Endothelial cell of umbilical vein (primary cell): ENCODE data around the gene LBX2. TPM values are rescaled to one million over a fixed set of nuclear protein-coding genes. Genes with fewer than 3 reads are reported as not detected.

Source experiments
- BruUV-seq: library from RNA; stranded (reverse); fragments of 400-500 nt; replicated peaks from 2 replicates; lab custom pipeline; 2021; lab: Mats Ljungman, UMichigan
- CTCF ChIA-PET: fragments of 300-600, 350-600 bp; sonication (Branson Sonifier 250); formaldehyde crosslinking; loops from one replicate; lab custom pipeline; 2021; ENCODE audit warnings: antibody characterized with exemption, inconsistent platforms; lab: Charles Lee
- POLR2A ChIA-PET: fragments of 300-600, 350-600 bp; sonication (Branson Sonifier 250); formaldehyde crosslinking; loops from one replicate; lab custom pipeline; 2021; ENCODE audit warnings: antibody characterized with exemption, inconsistent platforms; lab: Charles Lee
- DNase-seq: peaks from one replicate; pipeline ENCODE4 v3.0.0-alpha.2; 2011; ENCODE audit warnings: low read depth, low spot score
- FAIRE-seq: peaks from 2 replicates; lab custom pipeline; 2011; peaks lifted over from hg19 to GRCh38; lab: Jason Lieb, UNC
- H2AFZ ChIP-seq: 2 replicates; pipeline ENCODE4 v1.6.0; 2012; ENCODE audit warnings: low read depth, low read length, control low read depth, inconsistent platforms
- H3K27ac ChIP-seq: 2 replicates; pipeline ENCODE4 v1.5.1; 2011; ENCODE audit warnings: low read depth, mild to moderate bottlenecking, control low read depth, low read length, moderate library complexity; ENCODE audit not compliant: insufficient read depth
- H3K27me3 ChIP-seq, 2 experiments: 2 replicates each; pipeline versions ENCODE4 v1.6.0 to v1.6.1; 2011; ENCODE audit warnings: low read length in 2 of 2, mixed read lengths in 1 of 2; ENCODE audit not compliant: control insufficient read depth in 2 of 2, insufficient read depth in 2 of 2
- H3K36me3 ChIP-seq, 2 experiments: 2 replicates in 1 of 2; 3 replicates in 1 of 2; pipeline ENCODE4 v1.5.1; 2011; ENCODE audit warnings: low read length in 2 of 2, mild to moderate bottlenecking in 1 of 2, moderate library complexity in 1 of 2; ENCODE audit not compliant: control insufficient read depth in 2 of 2, insufficient read depth in 2 of 2; ENCODE audit errors: extremely low read depth in 1 of 2
- H3K4me1 ChIP-seq: 3 replicates; pipeline ENCODE4 v1.5.1; 2011; ENCODE audit warnings: mild to moderate bottlenecking, low read length; ENCODE audit not compliant: control insufficient read depth, insufficient read depth; ENCODE audit errors: extremely low read depth
- H3K4me2 ChIP-seq: 2 replicates; pipeline ENCODE4 v1.6.1; 2011; ENCODE audit warnings: low read length, control low read depth, mixed read lengths; ENCODE audit not compliant: insufficient read depth
- H3K4me3 ChIP-seq, 3 experiments: fragments of 200-600 bp in 1 of 3; sonication (generic), shearing (Covaris generic) in 1 of 3; replicated peaks in 1 of 3; 2 replicates each; pipeline ENCODE4 v1.5.1; 2011 to 2016; ENCODE audit warnings: control low read depth in 3 of 3, low read length in 3 of 3, mild to moderate bottlenecking in 2 of 3, inconsistent platforms in 1 of 3, low read depth in 1 of 3, moderate library complexity in 1 of 3; ENCODE audit not compliant: insufficient read depth in 1 of 3
- H3K79me2 ChIP-seq: 2 replicates; pipeline ENCODE4 v1.6.0; 2012; ENCODE audit warnings: low read length, inconsistent platforms; ENCODE audit not compliant: control insufficient read depth, insufficient read depth
- H3K9ac ChIP-seq: replicated peaks from 2 replicates; pipeline ENCODE3; 2011; ENCODE audit warnings: low read length, control low read depth; ENCODE audit not compliant: insufficient read depth; ENCODE audit errors: extremely low read depth
- H3K9me1 ChIP-seq: replicated peaks from 3 replicates; pipeline ENCODE4 v1.6.0; 2011; ENCODE audit warnings: mild to moderate bottlenecking, low read length; ENCODE audit not compliant: control insufficient read depth, insufficient read depth; ENCODE audit errors: extremely low read depth
- H3K9me3 ChIP-seq: replicated peaks from 2 replicates; pipeline ENCODE4 v1.5.1; 2012; ENCODE audit warnings: low read length, inconsistent platforms; ENCODE audit not compliant: control insufficient read depth, insufficient read depth
- H4K20me1 ChIP-seq: replicated peaks from 2 replicates; pipeline ENCODE3; 2011; ENCODE audit warnings: mild to moderate bottlenecking, low read length; ENCODE audit not compliant: control insufficient read depth, insufficient read depth; ENCODE audit errors: extremely low read depth
- FOS ChIP-seq: IDR thresholded peaks from 2 replicates; pipeline ENCODE4 v1.6.1; 2011; ENCODE audit warnings: mild to moderate bottlenecking, low read length, moderate library complexity, borderline replicate concordance; ENCODE audit not compliant: insufficient read depth
- dilution Hi-C: fragments of 300-500 bp; cut with MboI; formaldehyde crosslinking; loops from one replicate; pipeline ENCODE4 v1.15.0; 2019; ENCODE audit warnings: low sequenced_read_pairs; ENCODE audit not compliant: extremely low pct_ligation_motif_present
- intact Hi-C: fragments of 100-400 bp; cut with micrococcal nuclease; formaldehyde crosslinking; loops from one replicate; pipeline ENCODE4 v1.10.0; 2022
- polyA plus RNA-seq, 4 experiments: library from polyadenylated mRNA; depleted of rRNA in 3 of 4; stranded (reverse) in 3 of 4; unstranded in 1 of 4; fragments of >200 nt; gene quantifications; 2 replicates each; pipeline versions ENCODE4 v1.2.1 to v1.2.3, GENCODE V29; 2011 to 2012; ENCODE audit warnings: missing spikeins in 1 of 4
- total RNA-seq: library from RNA; stranded (reverse); gene quantifications from 2 replicates; pipeline ENCODE4 v1.2.3, GENCODE V29; 2021
- TF ChIP-seq, protein P1 (sequence below): IDR thresholded peaks from 2 replicates; pipeline ENCODE4 v1.6.1; 2011; ENCODE audit not compliant: insufficient read depth, insufficient read length

Gene LBX2
- total and polyA plus RNA-seq, 2 donors (not counting 3 experiments of a cell fraction or from before 2014, with no cell fraction given) = 2.8 to 3.8 TPM

GRCh38 chr2:74450570-74451190 lies 48.7 kb downstream of the LBX2 start:
- Histone ChIP-seq H3K27me3 (peaks cover 4 to 8% of the 10 kb centered on the region in 2 experiments), H3K27ac (no peak overlapping the region), H3K4me3 (no peak overlapping the region), H3K9me1 (no peaks in the 10 kb centered on the region), H4K20me1 (no peaks in the 10 kb centered on the region), H3K4me1 (peaks cover 6% of the 10 kb centered on the region), H3K36me3 (no peaks in the 10 kb centered on the region), H3K9ac (no peak overlapping the region), H2AFZ (no peak overlapping the region), H3K4me2 (no peak overlapping the region), H3K79me2 (no peaks in the 10 kb centered on the region), H3K9me3 (no peaks in the 10 kb centered on the region)
- no TSS peak for BruUV-seq
- ChIA-PET POLR2A (no interaction called here), CTCF (interaction anchor here (0.7 kb wide), 1 partner anchor 116 kb away, joined by 3 read pairs; no protein-coding TSS in a partner anchor)
- TF ChIP-seq FOS = no peak
- dilution Hi-C loops = no loop called here
- no peak for DNase-seq
- intact Hi-C loops = no loop called here
- no peak for FAIRE-seq

DNA sequence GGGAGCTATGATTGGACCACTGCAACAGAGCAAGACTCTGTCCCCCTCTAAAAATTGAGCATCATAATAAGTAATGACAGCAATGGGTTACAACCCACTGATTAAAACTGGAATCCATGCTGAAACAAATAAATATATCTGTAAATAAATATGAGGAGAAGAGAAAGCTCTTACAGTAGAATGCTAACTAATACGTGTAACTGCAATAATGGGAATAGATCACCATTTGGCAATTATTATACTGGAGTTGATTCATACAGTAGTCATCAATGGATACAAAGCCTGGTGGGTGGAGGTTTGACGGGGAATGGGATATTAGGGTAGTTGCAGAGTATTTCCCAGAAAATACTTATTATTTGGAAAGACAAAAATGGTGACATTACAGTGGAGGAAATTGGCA lies 50.6 kb downstream of the LBX2 start:
- H3K9ac ChIP-seq = no peak overlapping the region
- BruUV-seq = no TSS peak
- H3K4me2 ChIP-seq = no peak overlapping the region
- H3K27ac ChIP-seq = no peak overlapping the region
- dilution Hi-C loops (no loop called here), intact Hi-C loops (no loop called here)
- CTCF ChIA-PET = interaction anchor here (1.0 kb wide), 1 partner anchor 9 kb away, joined by 3 read pairs; no protein-coding TSS in a partner anchor
- peaks cover 13 to 17% of the 10 kb centered on the region in 2 experiments for H3K27me3 ChIP-seq
- TF ChIP-seq, protein P1, sequence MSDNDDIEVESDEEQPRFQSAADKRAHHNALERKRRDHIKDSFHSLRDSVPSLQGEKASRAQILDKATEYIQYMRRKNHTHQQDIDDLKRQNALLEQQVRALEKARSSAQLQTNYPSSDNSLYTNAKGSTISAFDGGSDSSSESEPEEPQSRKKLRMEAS = no peak
- H3K9me3 ChIP-seq = no peaks in the 10 kb centered on the region
- FAIRE-seq = no peak
- H3K9me1 ChIP-seq = no peaks in the 10 kb centered on the region
- DNase-seq = no peak
- no peaks in the 10 kb centered on the region for H3K79me2 ChIP-seq
- H4K20me1 ChIP-seq = no peaks in the 10 kb centered on the region
- H3K4me1 ChIP-seq = peaks cover 7% of the 10 kb centered on the region
- H3K4me3 ChIP-seq = no peak overlapping the region
- POLR2A ChIA-PET = no interaction called here
- H2AFZ ChIP-seq = no peak overlapping the region
- no peaks in the 10 kb centered on the region for H3K36me3 ChIP-seq

Other genes starting within 250 kb of the LBX2 start
- gene SLC4A5, start 156.2 kb downstream of the LBX2 start, total RNA-seq = 0.97 and 1.2 TPM in 2 replicates
- gene SLC4A5, start 156.2 kb downstream of the LBX2 start, polyA plus RNA-seq = 0.12 and 0.21 TPM in 2 replicates
- gene DCTN1, start 119.3 kb downstream of the LBX2 start, total RNA-seq = 165 and 170 TPM in 2 replicates
- 120 and 130 TPM in 2 replicates for gene DCTN1, start 119.3 kb downstream of the LBX2 start, polyA plus RNA-seq
- 0.51 and 0.71 TPM in 2 replicates for gene C2orf81, start 78.0 kb downstream of the LBX2 start, total RNA-seq
- gene C2orf81, start 78.0 kb downstream of the LBX2 start, polyA plus RNA-seq = 0.16 and 0.17 TPM in 2 replicates
- gene WDR54, start 77.9 kb downstream of the LBX2 start, total RNA-seq = 21.7 and 24.9 TPM in 2 replicates
- gene WDR54, start 77.9 kb downstream of the LBX2 start, polyA plus RNA-seq = 46.3 and 53.0 TPM in 2 replicates
- gene RTKN, start 57.7 kb downstream of the LBX2 start, total RNA-seq = 19.8 and 20.0 TPM in 2 replicates
- gene RTKN, start 57.7 kb downstream of the LBX2 start, polyA plus RNA-seq = 20.7 and 27.5 TPM in 2 replicates
- 24.2 and 28.1 TPM in 2 replicates for gene INO80B, start 44.5 kb downstream of the LBX2 start, total RNA-seq
- 14.1 and 15.1 TPM in 2 replicates for gene INO80B, start 44.5 kb downstream of the LBX2 start, polyA plus RNA-seq
- gene WBP1, start 41.2 kb downstream of the LBX2 start, total RNA-seq = 44.5 and 50.5 TPM in 2 replicates
- 209 and 241 TPM in 2 replicates for gene WBP1, start 41.2 kb downstream of the LBX2 start, polyA plus RNA-seq
- gene MOGS, start 34.2 kb downstream of the LBX2 start, total RNA-seq = 78.3 and 79.9 TPM in 2 replicates
- 75.9 and 88.0 TPM in 2 replicates for gene MOGS, start 34.2 kb downstream of the LBX2 start, polyA plus RNA-seq
- 69.7 and 70.4 TPM in 2 replicates for gene MRPL53, start 26.9 kb downstream of the LBX2 start, total RNA-seq
- 68.7 and 107 TPM in 2 replicates for gene MRPL53, start 26.9 kb downstream of the LBX2 start, polyA plus RNA-seq
- gene CCDC142, start 16.6 kb downstream of the LBX2 start, total RNA-seq = 20.3 and 23.8 TPM in 2 replicates
- gene CCDC142, start 16.6 kb downstream of the LBX2 start, polyA plus RNA-seq = 12.8 and 13.5 TPM in 2 replicates
- 20.1 and 21.8 TPM in 2 replicates for gene TTC31, start 16.5 kb downstream of the LBX2 start, total RNA-seq
- gene TTC31, start 16.5 kb downstream of the LBX2 start, polyA plus RNA-seq = 24.1 and 24.8 TPM in 2 replicates
- gene PCGF1, start 8.1 kb upstream of the LBX2 start, total RNA-seq = 17.4 and 21.0 TPM in 2 replicates
- gene PCGF1, start 8.1 kb upstream of the LBX2 start, polyA plus RNA-seq = 17.4 and 19.2 TPM in 2 replicates
- not detected in 2 replicates for gene TLX2, start 14.8 kb upstream of the LBX2 start, total RNA-seq
- not detected in 2 replicates for gene TLX2, start 14.8 kb upstream of the LBX2 start, polyA plus RNA-seq
- 0.44 and 0.69 TPM in 2 replicates for gene DQX1, start 26.6 kb upstream of the LBX2 start, total RNA-seq
- 0.03 and 0.06 TPM in 2 replicates for gene DQX1, start 26.6 kb upstream of the LBX2 start, polyA plus RNA-seq
- 103 and 109 TPM in 2 replicates for gene AUP1, start 30.1 kb upstream of the LBX2 start, total RNA-seq
- gene AUP1, start 30.1 kb upstream of the LBX2 start, polyA plus RNA-seq = 187 and 203 TPM in 2 replicates
- gene HTRA2, start 30.3 kb upstream of the LBX2 start, total RNA-seq = 32.6 and 34.3 TPM in 2 replicates
- gene HTRA2, start 30.3 kb upstream of the LBX2 start, polyA plus RNA-seq = 52.8 and 54.1 TPM in 2 replicates
- 0.95 and 0.97 TPM in 2 replicates for gene LOXL3, start 54.3 kb upstream of the LBX2 start, total RNA-seq
- gene LOXL3, start 54.3 kb upstream of the LBX2 start, polyA plus RNA-seq = 1.1 and 1.3 TPM in 2 replicates
- gene DOK1, start 55.1 kb upstream of the LBX2 start, total RNA-seq = 12.7 and 14.3 TPM in 2 replicates
- 10.4 and 13.8 TPM in 2 replicates for gene DOK1, start 55.1 kb upstream of the LBX2 start, polyA plus RNA-seq
- not detected in 2 replicates for gene M1AP, start 148.7 kb upstream of the LBX2 start, total RNA-seq
- 0.04 TPM in 1 of 2 replicates, not detected in the other for gene M1AP, start 148.7 kb upstream of the LBX2 start, polyA plus RNA-seq
- 5.9 and 6.0 TPM in 2 replicates for gene SEMA4F, start 154.6 kb upstream of the LBX2 start, total RNA-seq
- gene SEMA4F, start 154.6 kb upstream of the LBX2 start, polyA plus RNA-seq = 4.9 and 5.3 TPM in 2 replicates